Right atrium auricular region (tissue), 2 donors: Measurements from ENCODE around the gene ATXN10. TPM values are rescaled to one million over a fixed set of nuclear protein-coding genes. Genes with fewer than 3 reads are reported as not detected.
A peak's percentile ranks its signal among the peaks of the same experiment; 100 is the strongest.

Experiments used
- DNase-seq: peaks from one replicate; pipeline ENCODE4 v3.0.0-alpha.2; 2019; ENCODE audit warnings: low spot score
- H3K27ac ChIP-seq, 2 donors: fragments of 200-600 bp; sonication (generic); 1 replicate in 1 of 2; 2 replicates in 1 of 2; pipeline ENCODE4 v1.5.1; 2016 to 2019
- H3K27me3 ChIP-seq, 2 donors: fragments of 200-600 bp; sonication (generic); one replicate each; pipeline versions ENCODE4 v1.5.1 to v1.6.0; 2017 to 2019
- H3K36me3 ChIP-seq: fragments of 200-600 bp; sonication (generic); one replicate; pipeline ENCODE4 v1.5.1; 2016
- H3K4me1 ChIP-seq, 2 donors: fragments of 200-600 bp; sonication (generic); one replicate each; pipeline versions ENCODE4 v1.5.1 to v1.6.0; 2017 to 2019
- H3K4me3 ChIP-seq, 2 donors: fragments of 200-600 bp; sonication (generic); 1 replicate in 1 of 2; 2 replicates in 1 of 2; pipeline ENCODE4 v1.5.1; 2017 to 2019; ENCODE audit warnings: mild to moderate bottlenecking in 1 of 2, moderate library complexity in 1 of 2
- H3K9me3 ChIP-seq, 2 donors: fragments of 200-600 bp; sonication (generic); one replicate each; pipeline ENCODE4 v1.5.1; 2019
- CTCF ChIP-seq, 2 donors: fragments of 200-600 bp; sonication (generic); IDR thresholded peaks; one replicate each; pipeline ENCODE4 v1.5.1; 2019; ENCODE audit warnings: antibody characterized with exemption in 2 of 2
- total RNA-seq, 2 donors: library from RNA; depleted of rRNA; stranded (reverse); fragments of >200 nt; gene quantifications; one replicate each; pipeline ENCODE4 v1.1.0, GENCODE V29; 2016

The ATXN10 gene
- total RNA-seq, 2 donors from 2014 or later, result 85.3 to 88.5 TPM

DNA sequence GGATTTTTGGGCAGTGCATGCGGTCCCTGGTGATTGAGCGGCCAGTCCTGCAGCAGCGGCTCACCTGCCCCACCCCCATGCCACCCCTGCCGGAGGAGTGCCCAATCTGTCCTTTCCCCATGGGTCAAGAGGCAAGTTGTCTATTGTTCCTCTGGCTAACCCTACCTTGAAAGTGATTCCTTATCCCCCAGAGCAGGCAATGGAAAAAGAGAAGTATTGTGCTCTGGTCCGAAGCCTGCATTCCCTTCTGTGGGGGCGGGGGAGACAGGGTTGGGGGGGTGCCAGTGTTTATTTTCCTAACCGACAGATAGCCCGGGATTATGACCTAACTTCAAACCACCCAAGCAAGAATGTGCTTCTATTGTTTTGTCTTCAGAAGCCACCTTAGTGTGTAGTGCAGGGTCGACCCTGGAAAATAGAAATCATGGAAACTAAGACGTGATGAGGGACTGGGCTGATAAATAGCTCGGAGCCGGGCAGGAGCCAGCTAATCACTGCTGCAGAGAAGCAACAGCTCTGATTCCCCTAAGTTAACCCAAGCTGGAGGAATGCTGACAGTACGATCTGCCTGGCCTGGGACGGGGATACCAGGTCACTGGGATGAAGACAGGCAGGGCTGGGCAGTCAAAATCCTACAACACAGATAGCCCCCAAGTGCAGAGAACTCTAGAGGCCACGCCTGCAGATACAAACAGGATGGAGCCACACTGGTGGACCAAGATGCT, 38.7 kb upstream of the ATXN10 start:
- no peaks in the 10 kb centered on the region for H3K4me1 ChIP-seq
- TF ChIP-seq CTCF (IDR thresholded peaks at IDR 0.05), result no peak
- no peak overlapping the region for H3K27ac ChIP-seq
- H3K4me3 ChIP-seq, result peak overlapping the region in 1 of 2 donors; percentile 3
- H3K36me3 ChIP-seq, result no peaks in the 10 kb centered on the region
- no peak for DNase-seq
- H3K9me3 ChIP-seq, result no peaks in the 10 kb centered on the region
- H3K27me3 ChIP-seq, result no peaks in the 10 kb centered on the region

DNA sequence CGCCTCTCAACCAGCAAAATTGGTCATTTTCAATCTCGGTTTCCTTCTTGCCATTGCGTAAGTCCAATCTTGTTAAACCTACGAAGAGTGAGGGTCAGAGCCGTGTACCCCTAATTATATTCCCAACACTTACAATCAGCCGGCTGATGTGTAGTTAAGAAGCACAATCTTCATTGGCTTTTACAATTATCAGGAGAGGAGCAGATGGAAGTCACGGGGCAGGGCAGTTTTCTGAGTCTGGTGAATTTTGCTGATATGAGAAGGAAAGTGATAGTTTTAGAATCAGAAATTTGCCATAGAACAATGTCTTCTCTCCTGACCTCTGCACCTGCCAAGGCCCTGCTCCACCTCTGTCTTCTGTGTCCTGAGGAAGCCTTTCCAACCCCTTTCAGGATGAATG, 35.0 kb upstream of the ATXN10 start:
- H3K9me3 ChIP-seq, result no peaks in the 10 kb centered on the region
- no peak for TF ChIP-seq CTCF (IDR thresholded peaks at IDR 0.05)
- no peak overlapping the region for H3K4me3 ChIP-seq
- no peak for DNase-seq
- no peak overlapping the region for H3K27ac ChIP-seq
- H3K4me1 ChIP-seq, result no peaks in the 10 kb centered on the region
- no peaks in the 10 kb centered on the region for H3K27me3 ChIP-seq
- H3K36me3 ChIP-seq, result no peaks in the 10 kb centered on the region

- Histone ChIP-seq H3K4me1 (no peaks in the 10 kb centered on the region), H3K27ac (no peak overlapping the region), H3K36me3 (no peaks in the 10 kb centered on the region), H3K9me3 (no peaks in the 10 kb centered on the region), H3K27me3 (no peaks in the 10 kb centered on the region), H3K4me3 (no peak overlapping the region)
- no peak for DNase-seq
- TF ChIP-seq CTCF (IDR thresholded peaks at IDR 0.05), result no peak
Observed at GRCh38 chr22:45638197-45638596, 33.4 kb upstream of the ATXN10 start.

- Histone ChIP-seq H3K9me3 (no peaks in the 10 kb centered on the region), H3K4me3 (no peak overlapping the region), H3K27me3 (no peaks in the 10 kb centered on the region), H3K36me3 (no peaks in the 10 kb centered on the region), H3K4me1 (no peaks in the 10 kb centered on the region), H3K27ac (no peak overlapping the region)
- TF ChIP-seq CTCF (IDR thresholded peaks at IDR 0.05), result no peak
- peak; percentile 81 for DNase-seq
Observed at GRCh38 chr22:45638834-45639746, 32.5 kb upstream of the ATXN10 start.

- Histone ChIP-seq H3K36me3 (no peaks in the 10 kb centered on the region), H3K4me3 (no peak overlapping the region), H3K4me1 (no peaks in the 10 kb centered on the region), H3K27me3 (no peaks in the 10 kb centered on the region), H3K27ac (no peak overlapping the region), H3K9me3 (no peaks in the 10 kb centered on the region)
- no peak for TF ChIP-seq CTCF (IDR thresholded peaks at IDR 0.05)
- no peak for DNase-seq
Observed at GRCh38 chr22:45639747-45640102, 31.9 kb upstream of the ATXN10 start.
